ENCODE data around the gene FNDC3B.

FNDC3B gene

DNA sequence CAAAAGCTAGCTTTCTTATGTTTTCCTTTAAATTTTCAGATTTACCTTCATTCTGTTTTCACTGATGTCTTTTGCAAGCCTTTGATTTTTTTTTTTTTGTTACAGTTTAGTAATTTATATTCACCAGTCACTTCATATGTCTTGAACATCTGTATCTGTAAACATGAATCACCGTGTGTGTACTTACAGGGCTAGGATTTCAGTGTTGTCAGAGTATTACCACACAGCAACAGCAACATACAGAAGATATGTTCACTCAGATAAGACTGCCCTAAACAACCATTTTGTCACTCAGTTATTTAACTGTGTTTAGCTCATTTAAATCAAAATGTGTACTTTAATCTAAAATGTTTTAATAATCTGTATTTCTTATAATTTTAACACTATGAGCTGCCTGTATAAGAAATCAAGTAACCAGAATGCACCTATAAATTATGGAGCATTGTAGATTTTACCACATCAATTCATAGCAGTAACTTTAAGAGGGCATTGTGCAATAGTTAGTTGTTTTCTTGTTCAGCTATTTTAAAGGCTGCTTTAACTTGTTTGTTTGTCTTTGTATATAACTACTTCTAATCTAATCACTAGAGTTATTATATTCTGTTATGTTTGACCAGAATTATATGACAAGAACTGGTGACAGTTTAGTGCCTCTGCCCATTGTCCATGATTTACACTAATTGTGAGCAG, 358.5 kb downstream of the FNDC3B start:
- DNase-seq (ENCODE audit: low spot score), result no peak

GRCh38 chr3:172398484-172398883, 359.1 kb downstream of the FNDC3B start:
- no peak for DNase-seq (ENCODE audit: low spot score)

- no peak for DNase-seq (ENCODE audit: low spot score)
These were observed 362.7 kb downstream of the FNDC3B start for GRCh38 chr3:172402090-172402489.

GRCh38 chr3:172402892-172403643, 363.7 kb downstream of the FNDC3B start:
- no peak for DNase-seq (ENCODE audit: low spot score)

DNA sequence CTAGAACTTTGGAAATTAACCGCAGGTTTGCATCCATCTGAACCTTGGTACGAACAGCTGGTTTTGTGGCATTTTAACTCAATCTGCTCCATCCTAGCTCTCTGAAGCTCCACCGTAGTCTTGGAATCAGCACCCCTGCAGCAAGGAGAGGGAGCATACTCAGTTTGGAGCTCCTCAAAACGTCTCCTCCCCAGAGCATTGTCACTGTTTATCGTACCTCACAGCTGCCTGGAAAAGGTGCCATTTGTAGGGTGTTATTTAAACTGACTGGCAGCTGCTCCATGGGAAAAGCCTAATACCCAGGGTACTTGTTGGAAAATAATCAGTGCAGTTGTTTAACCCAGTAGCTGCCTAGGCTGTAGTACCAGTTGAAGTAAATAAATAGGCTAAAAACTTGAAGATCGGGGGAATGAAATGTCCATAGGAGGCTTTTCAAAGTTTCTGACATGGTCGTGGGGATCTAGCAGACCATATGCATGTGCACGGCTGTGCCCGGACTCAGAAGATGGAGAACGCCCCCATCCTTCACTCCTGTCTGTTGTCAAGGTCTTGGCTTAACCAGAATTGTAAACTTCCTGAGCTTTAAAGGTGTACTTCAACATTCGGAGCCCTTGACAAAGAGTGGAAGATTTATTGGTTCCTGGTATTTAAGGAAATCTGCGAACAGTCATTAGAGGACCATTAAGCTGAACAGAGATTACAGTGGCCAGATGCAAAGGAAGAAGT, 365.0 kb downstream of the FNDC3B start:
- DNase-seq (ENCODE audit: low spot score), result no peak

GRCh38 chr3:172405914-172406313, 366.5 kb downstream of the FNDC3B start:
- no peak for DNase-seq (ENCODE audit: low spot score)

DNA sequence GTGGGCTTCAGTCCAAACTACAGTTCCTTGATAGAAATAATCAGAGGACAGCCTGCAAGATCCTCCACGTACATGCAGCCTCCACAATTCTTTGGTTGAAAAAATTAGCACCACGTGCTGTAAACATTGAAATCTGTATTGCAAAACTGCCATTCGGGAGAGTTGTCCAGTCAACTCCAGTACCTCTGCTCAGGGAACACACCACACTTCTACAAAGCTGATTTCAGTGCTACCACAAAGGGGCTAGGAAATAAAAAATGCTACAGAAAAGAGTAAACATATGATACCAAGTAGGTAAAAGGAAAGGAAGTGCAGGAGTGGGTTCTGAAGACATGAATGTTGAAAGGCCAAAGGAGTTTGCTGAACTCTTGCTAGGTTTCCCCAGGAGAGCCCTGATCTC, 368.5 kb downstream of the FNDC3B start:
- no peak for DNase-seq (ENCODE audit: low spot score)

GRCh38 chr3:172410702-172411477, 371.5 kb downstream of the FNDC3B start:
- no peak for DNase-seq (ENCODE audit: low spot score)

DNA sequence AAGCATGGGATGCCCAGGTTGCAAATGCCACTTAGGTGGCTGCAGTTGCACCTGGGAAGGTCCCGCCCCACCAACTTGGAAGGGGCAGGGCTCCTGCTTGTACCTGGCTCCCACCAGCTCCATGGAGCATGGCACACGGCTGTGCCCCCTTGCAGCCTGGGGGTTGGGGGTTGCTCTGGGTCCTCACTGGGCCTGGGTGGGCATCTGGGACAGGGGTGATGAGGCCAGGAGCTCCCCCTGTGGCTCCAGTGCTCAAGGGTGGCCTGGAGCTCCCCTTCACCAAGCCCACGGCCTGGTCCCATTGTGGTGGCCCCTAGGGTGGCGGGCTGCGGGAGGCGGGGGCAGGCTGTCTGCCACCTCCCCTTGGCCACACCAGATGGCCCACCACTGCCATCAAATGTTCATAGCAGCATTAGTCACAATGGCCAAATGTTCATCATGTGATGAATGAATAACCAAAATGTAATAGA, 372.1 kb downstream of the FNDC3B start:
- DNase-seq (ENCODE audit: low spot score), result no peak

DNA sequence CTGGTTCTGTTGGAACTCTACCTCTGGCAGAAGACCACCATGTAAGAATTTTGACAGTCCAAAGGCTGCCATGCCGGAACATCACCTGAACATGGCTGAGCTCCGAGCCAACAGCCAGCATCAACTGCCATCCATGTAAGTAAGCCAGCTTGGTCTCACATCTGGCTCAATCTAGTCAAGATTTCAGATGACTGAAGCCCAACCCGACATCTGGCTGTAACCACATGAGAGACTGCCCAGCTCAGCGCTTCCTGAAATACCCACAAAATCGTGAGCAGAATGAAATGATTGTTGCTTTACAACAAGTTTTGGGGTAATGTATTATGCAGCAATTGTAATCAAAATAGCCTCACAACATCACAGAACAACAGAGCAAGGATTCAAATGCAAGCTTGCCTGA, 375.9 kb downstream of the FNDC3B start:
- no peak for DNase-seq (ENCODE audit: low spot score)

DNA sequence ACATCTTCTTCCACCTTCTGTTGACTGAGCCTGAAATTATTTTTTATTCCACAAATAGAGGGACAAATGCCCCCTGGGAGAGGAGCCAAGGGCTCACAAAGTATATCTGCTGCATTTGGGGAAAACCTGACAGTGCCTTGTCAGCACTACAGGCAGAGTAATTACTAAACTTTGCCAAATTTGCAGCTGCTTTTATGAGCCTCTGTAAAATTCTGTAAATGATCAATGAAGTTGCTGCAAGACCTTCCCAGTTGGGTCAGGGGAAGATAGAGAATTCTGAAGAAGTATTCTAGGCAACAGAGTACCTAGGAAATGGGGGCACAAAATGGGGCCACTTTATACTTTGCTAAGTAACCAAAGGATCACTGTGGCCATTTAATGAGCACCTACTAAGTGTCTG, 398.3 kb downstream of the FNDC3B start:
- no peak for DNase-seq (ENCODE audit: low spot score)

- no peak for DNase-seq (ENCODE audit: low spot score)
These were observed 398.8 kb downstream of the FNDC3B start for GRCh38 chr3:172438186-172438585.

DNA sequence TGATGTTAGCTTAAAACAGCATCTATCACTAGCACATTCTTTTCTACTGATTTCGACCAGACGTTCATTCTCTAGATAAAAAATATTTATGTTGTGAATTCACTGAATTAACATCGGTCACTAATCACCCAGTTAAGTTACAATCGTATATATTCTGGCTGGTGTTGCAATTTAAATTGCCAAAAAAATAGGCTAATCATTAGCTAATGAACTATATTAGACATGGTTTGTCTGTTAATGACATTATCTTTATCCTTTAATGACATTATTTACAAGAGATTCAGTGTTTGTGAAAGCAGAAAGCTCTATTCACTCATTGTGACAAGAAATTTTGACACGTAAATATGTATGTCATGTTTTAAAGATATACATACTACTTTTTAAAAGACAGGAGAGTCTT, 402.2 kb downstream of the FNDC3B start:
- DNase-seq (ENCODE audit: low spot score), result no peak

- DNase-seq (ENCODE audit: low spot score), result no peak
These were observed 403.2 kb downstream of the FNDC3B start for GRCh38 chr3:172442606-172443005.

DNA sequence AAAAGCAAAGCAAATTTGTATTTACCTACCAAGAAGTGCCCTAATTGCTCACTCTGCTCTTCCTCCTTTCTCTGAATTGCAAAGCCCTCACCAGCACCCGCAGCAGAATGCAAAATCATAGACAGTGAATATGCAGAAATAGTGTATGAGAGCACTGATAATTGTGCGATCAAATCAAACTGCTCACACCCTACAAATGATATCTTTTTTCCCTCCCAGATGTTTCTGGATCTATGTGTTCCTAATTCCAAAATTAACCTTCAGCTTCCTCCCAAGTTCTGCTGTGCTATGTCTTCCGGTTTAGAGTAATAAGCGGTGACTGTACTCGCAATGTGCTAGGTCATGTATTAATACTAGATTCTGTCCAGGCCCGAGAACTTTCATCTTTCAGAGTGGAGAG, 405.4 kb downstream of the FNDC3B start:
- DNase-seq (ENCODE audit: low spot score), result no peak

GRCh38 chr3:172446198-172446597, 406.8 kb downstream of the FNDC3B start:
- DNase-seq (ENCODE audit: low spot score), result no peak

- no peak for DNase-seq (ENCODE audit: low spot score)
These were observed 408.5 kb downstream of the FNDC3B start, which contains the start of gene GHSR for GRCh38 chr3:172447611-172448579. GHSR (minus strand) TSS chr3:172448456; CDS start chr3:172448413, 43 bp downstream.

GRCh38 chr3:172448661-172449465, 409.5 kb downstream of the FNDC3B start:
- no peak for DNase-seq (ENCODE audit: low spot score)

DNA sequence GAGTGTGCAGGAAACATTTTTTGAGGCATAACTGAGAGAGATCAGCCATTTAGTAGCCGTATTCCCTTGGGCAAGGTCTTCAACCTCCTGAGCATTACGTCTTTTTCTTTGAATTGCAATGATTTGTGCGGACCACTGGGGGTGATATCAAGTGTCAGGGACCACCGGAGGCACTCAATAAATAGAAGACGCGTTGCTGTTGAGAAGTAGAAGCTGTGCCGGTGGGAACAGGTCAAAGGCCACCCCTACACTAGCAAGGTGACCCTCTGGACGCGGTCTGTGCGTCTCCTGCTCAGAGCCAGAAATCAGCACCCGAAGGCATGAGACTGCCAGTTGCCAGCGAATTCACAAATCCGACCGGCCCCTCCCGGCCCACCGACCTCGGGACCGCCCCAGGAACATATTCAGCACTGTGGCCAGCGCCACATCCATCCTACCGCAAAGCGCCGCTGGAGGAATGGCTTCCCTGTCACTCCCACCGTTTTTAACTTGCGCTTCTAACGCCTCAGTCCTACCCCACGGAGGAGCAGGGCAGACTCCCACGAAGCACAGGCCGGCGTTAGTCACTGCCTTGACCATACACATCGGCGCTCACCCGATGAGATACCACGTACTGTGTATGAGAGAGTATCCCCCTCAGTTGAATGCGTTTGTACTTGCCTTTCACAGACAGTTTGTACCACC, 410.2 kb downstream of the FNDC3B start:
- no peak for DNase-seq (ENCODE audit: low spot score)

Measured in Ammon's horn (tissue), 1 donor.